ENCODE results near the gene PRRX1. TPM values are rescaled to one million over a fixed set of nuclear protein-coding genes. Genes with fewer than 3 reads are reported as not detected.

Gene PRRX1
- total RNA-seq, 3 donors from 2014 or later = 2.1 to 4.4 (median 3.9) TPM

GRCh38 chr1:170731566-170732251, 67.8 kb downstream of the PRRX1 start:
- Histone ChIP-seq H3K4me3 (no peak overlapping the region), H3K9me3 (no peaks in the 10 kb centered on the region), H3K4me1 (ENCODE audit: low read depth) (no peaks in the 10 kb centered on the region), H3K36me3 (ENCODE audit: low read depth) (no peaks in the 10 kb centered on the region)
- DNase-seq (no peak), ATAC-seq (no peak)
- intact Hi-C loops (cut with DNase I, micrococcal nuclease) = no loop called here
- TF ChIP-seq, protein P1, sequence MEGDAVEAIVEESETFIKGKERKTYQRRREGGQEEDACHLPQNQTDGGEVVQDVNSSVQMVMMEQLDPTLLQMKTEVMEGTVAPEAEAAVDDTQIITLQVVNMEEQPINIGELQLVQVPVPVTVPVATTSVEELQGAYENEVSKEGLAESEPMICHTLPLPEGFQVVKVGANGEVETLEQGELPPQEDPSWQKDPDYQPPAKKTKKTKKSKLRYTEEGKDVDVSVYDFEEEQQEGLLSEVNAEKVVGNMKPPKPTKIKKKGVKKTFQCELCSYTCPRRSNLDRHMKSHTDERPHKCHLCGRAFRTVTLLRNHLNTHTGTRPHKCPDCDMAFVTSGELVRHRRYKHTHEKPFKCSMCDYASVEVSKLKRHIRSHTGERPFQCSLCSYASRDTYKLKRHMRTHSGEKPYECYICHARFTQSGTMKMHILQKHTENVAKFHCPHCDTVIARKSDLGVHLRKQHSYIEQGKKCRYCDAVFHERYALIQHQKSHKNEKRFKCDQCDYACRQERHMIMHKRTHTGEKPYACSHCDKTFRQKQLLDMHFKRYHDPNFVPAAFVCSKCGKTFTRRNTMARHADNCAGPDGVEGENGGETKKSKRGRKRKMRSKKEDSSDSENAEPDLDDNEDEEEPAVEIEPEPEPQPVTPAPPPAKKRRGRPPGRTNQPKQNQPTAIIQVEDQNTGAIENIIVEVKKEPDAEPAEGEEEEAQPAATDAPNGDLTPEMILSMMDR (IDR thresholded peaks at IDR 0.05) = no peak

DNA sequence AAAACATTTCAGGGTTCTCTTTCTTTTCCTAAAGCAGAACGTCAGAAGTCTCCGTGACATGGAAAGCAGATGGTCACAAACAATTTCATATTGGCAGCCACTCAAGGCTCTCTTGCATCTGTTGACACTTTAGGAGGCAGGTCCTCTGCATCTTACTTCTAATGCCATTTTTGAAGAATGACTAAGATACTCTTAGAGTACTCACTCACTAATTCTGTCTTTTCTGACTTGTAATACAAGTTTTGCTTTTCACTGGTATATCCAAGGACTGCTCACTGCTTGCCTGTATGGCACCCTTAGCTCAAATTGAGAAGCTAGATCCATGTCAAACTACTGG, 68.3 kb downstream of the PRRX1 start:
- ATAC-seq (no peak), DNase-seq (no peak)
- Histone ChIP-seq H3K9me3 (no peaks in the 10 kb centered on the region), H3K36me3 (ENCODE audit: low read depth) (no peaks in the 10 kb centered on the region), H3K4me3 (no peak overlapping the region), H3K4me1 (ENCODE audit: low read depth) (no peaks in the 10 kb centered on the region)
- intact Hi-C loops (cut with DNase I, micrococcal nuclease) = no loop called here
- TF ChIP-seq, protein P1 (IDR thresholded peaks at IDR 0.05) = no peak

DNA sequence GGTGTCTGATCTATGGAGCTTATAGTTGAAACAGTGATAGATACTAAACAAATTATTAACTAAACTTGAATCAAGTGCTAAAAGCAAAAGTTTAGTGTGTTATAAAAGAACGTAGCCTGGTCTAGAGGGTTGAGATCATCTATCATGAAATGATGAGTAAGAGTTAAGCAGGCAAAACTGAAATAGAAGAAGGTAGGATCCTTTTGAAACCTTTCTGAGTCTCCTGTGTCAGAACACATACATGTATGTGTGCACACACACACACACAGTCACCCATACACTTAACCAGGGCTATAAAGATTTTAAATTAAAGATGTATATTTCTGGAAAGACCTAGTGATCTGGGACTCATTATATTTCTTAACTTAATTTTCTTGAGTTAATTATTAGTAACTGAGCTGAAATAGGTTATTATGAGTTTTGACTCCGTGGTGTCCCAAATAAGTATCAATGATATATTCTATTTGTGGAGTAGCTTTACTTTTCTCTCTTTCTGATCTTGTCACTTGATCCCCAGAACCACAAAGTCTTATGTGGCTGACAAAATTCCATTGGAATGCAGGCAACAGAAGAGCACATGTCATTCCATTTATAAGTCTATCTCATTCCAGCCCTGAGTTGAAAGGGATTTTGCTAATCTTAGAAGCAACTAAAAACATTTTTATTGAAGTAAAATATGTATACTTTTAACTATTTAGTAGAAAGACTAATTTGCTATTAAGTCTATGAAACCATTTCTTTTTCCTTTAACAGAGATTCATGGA, 70.7 kb downstream of the PRRX1 start:
- no peak for ATAC-seq
- no peaks in the 10 kb centered on the region for H3K9me3 ChIP-seq
- H3K4me1 ChIP-seq (ENCODE audit: low read depth) = no peaks in the 10 kb centered on the region
- no peaks in the 10 kb centered on the region for H3K36me3 ChIP-seq (ENCODE audit: low read depth)
- H3K4me3 ChIP-seq = no peak overlapping the region
- TF ChIP-seq, protein P1 (IDR thresholded peaks at IDR 0.05) = no peak
- DNase-seq = no peak
- intact Hi-C loops (cut with DNase I, micrococcal nuclease) = no loop called here

- Histone ChIP-seq H3K36me3 (ENCODE audit: low read depth) (no peaks in the 10 kb centered on the region), H3K4me3 (no peak overlapping the region), H3K9me3 (no peaks in the 10 kb centered on the region), H3K4me1 (ENCODE audit: low read depth) (no peaks in the 10 kb centered on the region)
- ATAC-seq (no peak), DNase-seq (no peak)
- TF ChIP-seq, protein P1 (IDR thresholded peaks at IDR 0.05) = no peak
- intact Hi-C loops (cut with DNase I, micrococcal nuclease) = no loop called here
Observed at GRCh38 chr1:170735366-170736263, 71.7 kb downstream of the PRRX1 start.

GRCh38 chr1:170739803-170740202, 75.9 kb downstream of the PRRX1 start:
- ATAC-seq (no peak), DNase-seq (no peak)
- Histone ChIP-seq H3K4me1 (ENCODE audit: low read depth) (no peaks in the 10 kb centered on the region), H3K4me3 (no peak overlapping the region), H3K36me3 (ENCODE audit: low read depth) (no peaks in the 10 kb centered on the region), H3K9me3 (no peaks in the 10 kb centered on the region)
- TF ChIP-seq, protein P1 (IDR thresholded peaks at IDR 0.05) = no peak
- intact Hi-C loops (cut with DNase I, micrococcal nuclease) = no loop called here

Measured in mucosa of descending colon (tissue), 3 donors.